ENCODE data around the gene UBL4A. TPM values are rescaled to one million over a fixed set of nuclear protein-coding genes. Genes with fewer than 3 reads are reported as not detected.

Gene UBL4A
- 10 to 100 TPM; 45.2 to 47.6 TPM for total RNA-seq

GRCh38 chrX:154486396-154487207, at the start of gene UBL4A:
UBL4A (minus strand) TSS chrX:154486615; CDS start chrX:154486584, 31 bp downstream.
- peak within 1 kb of the TSS; percentile 71 for H3K4me3 Mint-ChIP-seq
- POLR2A ChIA-PET: interaction anchor here (0.6 to 1.2 kb wide), 3 partner anchors 8 to 116 kb away, joined by 3 to 4 read pairs (median 4); partner anchors contain the start of gene LAGE3
- peaks cover 33% of the 10 kb centered on the region for H3K4me1 Mint-ChIP-seq
- no peaks in the 10 kb centered on the region for H3K9me3 Mint-ChIP-seq (ENCODE audit: low read depth)
- ATAC-seq (peak; percentile 21), DNase-seq (peak; percentile 70)
- CTCF ChIA-PET: no interaction called here
- H3K36me3 Mint-ChIP-seq (ENCODE audit: low read depth): peaks cover 12% of the 10 kb centered on the region
- no peaks in the 10 kb centered on the region for H3K27me3 Mint-ChIP-seq
- intact Hi-C loops (cut with DNase I, micrococcal nuclease): loop anchor here (1.0 to 10.0 kb wide), 4 partner anchors 30 to 762 kb away; partner anchors contain the start of genes ABCD1 (in 1 of the 2), BCAP31 (in 1 of the 2), FAM3A (in 1 of the 2) and RPL10 (in 1 of the 2)
- peak within 1 kb of the TSS; percentile 58 for H3K27ac Mint-ChIP-seq

GRCh38 chrX:154535892-154536291, 49.5 kb upstream of the UBL4A start:
- no peaks in the 10 kb centered on the region for H3K9me3 Mint-ChIP-seq (ENCODE audit: low read depth)
- ChIA-PET CTCF (interaction anchor here (0.8 kb wide), 1 partner anchor 128 kb away, joined by 3 read pairs; no protein-coding TSS in a partner anchor), POLR2A (no interaction called here)
- ATAC-seq (no peak), DNase-seq (no peak)
- peaks cover 11% of the 10 kb centered on the region for H3K36me3 Mint-ChIP-seq (ENCODE audit: low read depth)
- intact Hi-C loops (cut with DNase I, micrococcal nuclease): no loop called here
- no peak overlapping the region for H3K27ac Mint-ChIP-seq
- H3K4me1 Mint-ChIP-seq: peaks cover 13% of the 10 kb centered on the region
- H3K4me3 Mint-ChIP-seq: no peak overlapping the region
- no peaks in the 10 kb centered on the region for H3K27me3 Mint-ChIP-seq

DNA sequence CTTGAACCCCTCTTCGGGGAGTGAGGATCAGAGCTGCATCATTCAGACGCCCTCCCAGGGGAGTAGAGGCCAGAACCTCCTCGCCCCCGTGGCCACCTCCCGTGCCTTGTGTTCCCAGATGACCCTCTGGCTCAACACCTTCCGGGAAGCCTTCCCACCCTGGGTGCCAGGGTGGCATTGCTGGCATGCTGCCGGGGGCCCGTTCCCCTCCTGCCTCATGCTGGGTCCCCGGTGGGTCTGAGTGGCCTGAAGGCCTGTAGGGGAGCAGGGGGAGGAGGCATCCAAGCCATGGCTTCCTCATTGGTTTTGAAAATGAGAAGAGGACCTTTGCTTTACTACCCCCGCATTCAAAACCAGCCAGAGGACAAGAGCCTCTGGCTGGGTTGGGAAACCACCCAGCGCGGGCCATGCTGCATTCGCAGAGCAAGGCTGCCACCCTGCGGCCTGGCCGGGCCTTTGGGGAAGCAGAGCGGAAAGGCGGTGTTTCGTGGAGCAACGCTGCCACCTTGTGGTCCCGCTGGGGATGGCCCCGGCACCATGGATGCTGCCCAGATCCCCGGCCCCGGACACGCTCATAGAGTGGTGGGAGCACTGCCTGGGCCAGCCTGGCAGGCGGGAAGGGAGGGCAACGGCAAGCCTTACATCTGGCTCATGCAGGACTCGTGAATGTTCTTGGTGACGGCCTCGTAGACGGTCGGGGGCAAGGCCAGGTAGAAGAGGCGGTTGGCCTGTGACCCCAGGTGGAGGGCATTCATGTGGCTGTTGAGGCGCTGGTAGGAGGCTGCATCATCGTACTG, 48.3 kb upstream of the UBL4A start:
- DNase-seq (peak; percentile 93), ATAC-seq (peak; percentile 96)
- intact Hi-C loops (cut with DNase I, micrococcal nuclease): loop anchor here (1.0 to 5.0 kb wide), 3 partner anchors 44 to 136 kb away; partner anchors contain the start of genes RPL10 (in 1 of the 2), SLC10A3 (in 1 of the 2) and UBL4A (in 1 of the 2)
- Mint-ChIP-seq H3K27ac (no peak overlapping the region), H3K36me3 (ENCODE audit: low read depth) (peaks cover 11% of the 10 kb centered on the region), H3K27me3 (no peaks in the 10 kb centered on the region), H3K4me3 (no peak overlapping the region), H3K9me3 (ENCODE audit: low read depth) (no peaks in the 10 kb centered on the region), H3K4me1 (peaks cover 13% of the 10 kb centered on the region)
- ChIA-PET CTCF (interaction anchor here (0.6 to 1.1 kb wide), 3 partner anchors 70 to 127 kb away, joined by 3 to 4 read pairs (median 3); no protein-coding TSS in a partner anchor), POLR2A (no interaction called here)

- CTCF ChIA-PET: interaction anchor here (0.7 kb wide), 1 partner anchor 11 kb away, joined by 3 read pairs; no protein-coding TSS in a partner anchor
- intact Hi-C loops (cut with DNase I, micrococcal nuclease): loop anchor here in 1 of 2 experiments (5.0 kb wide), 1 partner anchor 45 kb away; the partner anchor contains the start of gene UBL4A
Measured at GRCh38 chrX:154532690-154533089, 46.3 kb upstream of the UBL4A start.

DNA sequence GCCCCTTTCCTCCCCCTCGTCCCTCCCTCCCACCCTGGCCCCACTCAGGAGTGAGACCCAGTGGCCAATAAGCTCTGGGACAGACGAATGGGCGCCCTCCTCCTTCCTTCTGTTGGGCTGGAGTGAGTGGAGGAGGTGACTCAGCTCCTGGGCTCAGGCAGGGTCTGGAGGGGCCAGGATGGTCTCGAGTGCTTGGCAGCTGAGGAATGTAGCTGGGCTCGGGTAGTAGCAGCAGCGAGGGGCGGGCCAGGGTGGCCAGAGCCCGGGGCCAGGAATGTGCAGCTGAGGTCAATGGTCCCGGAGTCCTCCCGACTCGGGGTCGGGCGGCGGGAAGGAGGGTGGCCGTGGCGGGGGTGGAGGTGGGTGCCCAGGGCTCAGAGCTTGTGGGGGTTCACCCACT, 45.2 kb upstream of the UBL4A start:
- intact Hi-C loops (cut with DNase I, micrococcal nuclease): loop anchor here in 1 of 2 experiments (5.0 kb wide), 1 partner anchor 44 kb away; the partner anchor contains the start of gene UBL4A
- CTCF ChIA-PET: no interaction called here
- ATAC-seq (no peak), DNase-seq (no peak)
- POLR2A ChIA-PET: no interaction called here
- Mint-ChIP-seq H3K9me3 (ENCODE audit: low read depth) (no peaks in the 10 kb centered on the region), H3K27ac (no peak overlapping the region), H3K36me3 (ENCODE audit: low read depth) (peaks cover 7% of the 10 kb centered on the region), H3K4me3 (no peak overlapping the region), H3K4me1 (peaks cover 12% of the 10 kb centered on the region), H3K27me3 (no peaks in the 10 kb centered on the region)

More at GRCh38 chrX:154532690-154533089, 46.3 kb upstream of the UBL4A start:
- Mint-ChIP-seq H3K4me1 (peaks cover 3% of the 10 kb centered on the region), H3K4me3 (no peak overlapping the region), H3K9me3 (ENCODE audit: low read depth) (no peaks in the 10 kb centered on the region), H3K27ac (no peak overlapping the region), H3K27me3 (no peaks in the 10 kb centered on the region), H3K36me3 (ENCODE audit: low read depth) (peaks cover 7% of the 10 kb centered on the region)
- DNase-seq (no peak), ATAC-seq (no peak)
- POLR2A ChIA-PET: no interaction called here

- intact Hi-C loops (cut with DNase I, micrococcal nuclease): loop anchor here in 1 of 2 experiments (5.0 kb wide), 1 partner anchor 43 kb away; the partner anchor contains the start of gene UBL4A
- Mint-ChIP-seq H3K4me3 (no peak overlapping the region), H3K27ac (no peak overlapping the region), H3K4me1 (peaks cover 20% of the 10 kb centered on the region), H3K9me3 (ENCODE audit: low read depth) (no peaks in the 10 kb centered on the region), H3K36me3 (ENCODE audit: low read depth) (peaks cover 7% of the 10 kb centered on the region), H3K27me3 (no peaks in the 10 kb centered on the region)
- POLR2A ChIA-PET: no interaction called here
- CTCF ChIA-PET: no interaction called here
- ATAC-seq (no peak), DNase-seq (no peak)
Measured at GRCh38 chrX:154530286-154530685, 43.9 kb upstream of the UBL4A start.

DNA sequence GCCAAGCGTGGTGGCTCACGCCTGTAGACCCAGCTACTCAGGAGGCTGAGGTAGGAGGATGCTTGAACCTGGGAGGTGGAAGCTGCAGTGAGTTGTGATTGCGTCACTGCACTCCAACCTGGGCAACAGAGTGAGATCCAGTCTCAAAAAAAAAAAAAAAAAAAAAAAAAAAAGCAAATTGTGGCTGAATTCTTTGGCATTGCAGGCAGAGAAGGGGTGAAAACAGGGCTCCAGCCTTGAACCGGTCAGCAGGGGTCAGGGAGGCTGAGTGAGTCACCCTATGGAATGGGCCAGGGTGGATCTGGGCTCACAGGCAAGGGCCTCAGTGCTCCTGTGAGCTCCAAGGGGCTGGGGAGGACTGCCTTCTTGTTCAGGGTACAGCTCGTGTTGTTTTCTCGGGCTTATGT, 42.8 kb upstream of the UBL4A start:
- H3K9me3 Mint-ChIP-seq (ENCODE audit: low read depth): no peaks in the 10 kb centered on the region
- ATAC-seq (no peak), DNase-seq (no peak)
- peaks cover 3% of the 10 kb centered on the region for H3K36me3 Mint-ChIP-seq (ENCODE audit: low read depth)
- no peak overlapping the region for H3K4me3 Mint-ChIP-seq
- intact Hi-C loops (cut with DNase I, micrococcal nuclease): loop anchor here in 1 of 2 experiments (5.0 kb wide), 1 partner anchor 762 kb away; no protein-coding TSS in a partner anchor
- no peak overlapping the region for H3K27ac Mint-ChIP-seq
- POLR2A ChIA-PET: no interaction called here
- H3K27me3 Mint-ChIP-seq: no peaks in the 10 kb centered on the region
- CTCF ChIA-PET: interaction anchor here (0.6 kb wide), 1 partner anchor 70 kb away, joined by 3 read pairs; no protein-coding TSS in a partner anchor
- peaks cover 18% of the 10 kb centered on the region for H3K4me1 Mint-ChIP-seq

GRCh38 chrX:154526901-154527675, 40.7 kb upstream of the UBL4A start:
- H3K9me3 Mint-ChIP-seq (ENCODE audit: low read depth): no peaks in the 10 kb centered on the region
- ChIA-PET CTCF (interaction anchor here (0.6 to 1.4 kb wide), 8 partner anchors 10 to 485 kb away, joined by 3 to 8 read pairs (median 3); partner anchors contain the start of gene SLC10A3), POLR2A (interaction anchor here (0.6 kb wide), 1 partner anchor 712 kb away, joined by 5 read pairs; no protein-coding TSS in a partner anchor)
- ATAC-seq: peak; percentile 98
- peaks cover 18% of the 10 kb centered on the region for H3K4me1 Mint-ChIP-seq
- no peaks in the 10 kb centered on the region for H3K36me3 Mint-ChIP-seq (ENCODE audit: low read depth)
- no peak overlapping the region for H3K4me3 Mint-ChIP-seq
- no peaks in the 10 kb centered on the region for H3K27me3 Mint-ChIP-seq
- intact Hi-C loops (cut with DNase I, micrococcal nuclease): loop anchor here (1.0 to 5.0 kb wide), 2 partner anchors 10 to 760 kb away; no protein-coding TSS in a partner anchor
- H3K27ac Mint-ChIP-seq: no peak overlapping the region
- peak; percentile 81 for DNase-seq

DNA sequence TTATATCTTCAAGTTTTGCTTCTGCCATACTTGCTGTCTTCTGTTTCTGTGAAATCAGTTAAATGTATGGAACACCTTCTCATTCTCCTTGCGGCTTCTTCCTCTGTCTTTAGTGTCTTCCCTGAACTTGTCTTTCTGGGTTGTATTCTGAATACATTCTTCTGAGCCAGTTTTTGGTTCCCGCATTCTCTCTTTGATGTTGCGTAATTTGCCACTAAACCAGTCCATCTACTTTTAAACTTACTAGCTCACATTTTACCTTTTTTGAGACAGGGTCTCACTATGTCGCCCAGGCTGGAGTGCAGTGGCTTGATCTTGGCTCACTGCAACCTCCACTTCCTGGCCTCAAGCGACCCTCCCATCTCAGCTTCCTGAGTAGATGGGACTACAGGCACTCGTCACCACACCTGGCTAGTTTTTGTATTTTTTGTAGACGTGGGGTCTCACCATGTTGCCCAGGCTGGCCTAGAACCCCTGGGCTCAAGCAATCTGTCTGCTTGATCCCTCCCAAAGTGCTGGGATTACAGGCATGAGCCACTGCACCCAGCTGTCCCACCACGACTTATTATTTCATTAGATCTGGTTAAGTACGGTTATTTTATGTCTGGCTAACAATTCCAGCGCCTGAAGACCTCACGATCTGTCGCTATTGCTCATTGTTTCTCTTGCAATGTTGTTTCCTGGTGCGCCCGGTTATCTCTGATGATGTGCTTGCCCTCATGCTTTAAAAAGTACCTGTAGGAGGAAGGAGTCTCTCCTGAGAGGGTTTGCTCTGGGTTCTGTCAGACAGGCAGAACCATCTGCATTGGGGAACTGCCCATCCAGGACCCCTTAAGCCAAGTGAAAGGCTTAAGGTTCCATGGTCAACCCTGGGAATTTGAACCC, 39.4 kb upstream of the UBL4A start:
- POLR2A ChIA-PET: no interaction called here
- ATAC-seq (no peak), DNase-seq (no peak)
- no peaks in the 10 kb centered on the region for H3K9me3 Mint-ChIP-seq (ENCODE audit: low read depth)
- CTCF ChIA-PET: no interaction called here
- H3K36me3 Mint-ChIP-seq (ENCODE audit: low read depth): no peaks in the 10 kb centered on the region
- intact Hi-C loops (cut with DNase I, micrococcal nuclease): loop anchor here in 1 of 2 experiments (5.0 kb wide), 1 partner anchor 759 kb away; no protein-coding TSS in a partner anchor
- no peaks in the 10 kb centered on the region for H3K27me3 Mint-ChIP-seq
- peaks cover 18% of the 10 kb centered on the region for H3K4me1 Mint-ChIP-seq
- peak overlapping the region; percentile 55 for H3K27ac Mint-ChIP-seq
- no peak overlapping the region for H3K4me3 Mint-ChIP-seq

DNA sequence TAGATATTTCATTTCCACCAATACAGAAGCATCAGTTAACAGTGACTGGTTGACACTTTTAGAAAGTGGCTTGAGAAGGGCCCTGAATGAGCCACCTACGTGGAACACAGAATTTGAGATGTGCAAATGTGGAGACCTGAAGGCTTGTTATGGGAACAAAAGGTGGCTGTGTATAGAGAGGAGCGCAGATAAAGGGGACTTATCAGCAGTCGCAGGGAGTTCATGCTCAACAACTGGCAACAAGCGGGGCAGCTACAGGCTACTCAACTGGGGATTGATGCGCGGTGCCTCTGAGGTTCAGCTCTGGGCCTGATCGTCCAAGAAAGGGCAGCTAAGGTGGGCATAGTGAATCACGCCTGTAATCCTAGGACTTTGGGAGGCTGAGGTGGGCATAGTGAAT, 33.0 kb upstream of the UBL4A start:
- H3K4me3 Mint-ChIP-seq: no peak overlapping the region
- no peak overlapping the region for H3K27ac Mint-ChIP-seq
- POLR2A ChIA-PET: no interaction called here
- peaks cover 10% of the 10 kb centered on the region for H3K4me1 Mint-ChIP-seq
- DNase-seq (no peak), ATAC-seq (no peak)
- no peaks in the 10 kb centered on the region for H3K27me3 Mint-ChIP-seq
- CTCF ChIA-PET: no interaction called here
- H3K36me3 Mint-ChIP-seq (ENCODE audit: low read depth): peaks cover 4% of the 10 kb centered on the region
- H3K9me3 Mint-ChIP-seq (ENCODE audit: low read depth): no peaks in the 10 kb centered on the region
- intact Hi-C loops (cut with DNase I, micrococcal nuclease): no loop called here
